ENCODE measurements around the gene CFTR. TPM values are rescaled to one million over a fixed set of nuclear protein-coding genes. Genes with fewer than 3 reads are reported as not detected.

CFTR gene
- total RNA-seq, 2 experiments from 2014 or later: not detected

DNA sequence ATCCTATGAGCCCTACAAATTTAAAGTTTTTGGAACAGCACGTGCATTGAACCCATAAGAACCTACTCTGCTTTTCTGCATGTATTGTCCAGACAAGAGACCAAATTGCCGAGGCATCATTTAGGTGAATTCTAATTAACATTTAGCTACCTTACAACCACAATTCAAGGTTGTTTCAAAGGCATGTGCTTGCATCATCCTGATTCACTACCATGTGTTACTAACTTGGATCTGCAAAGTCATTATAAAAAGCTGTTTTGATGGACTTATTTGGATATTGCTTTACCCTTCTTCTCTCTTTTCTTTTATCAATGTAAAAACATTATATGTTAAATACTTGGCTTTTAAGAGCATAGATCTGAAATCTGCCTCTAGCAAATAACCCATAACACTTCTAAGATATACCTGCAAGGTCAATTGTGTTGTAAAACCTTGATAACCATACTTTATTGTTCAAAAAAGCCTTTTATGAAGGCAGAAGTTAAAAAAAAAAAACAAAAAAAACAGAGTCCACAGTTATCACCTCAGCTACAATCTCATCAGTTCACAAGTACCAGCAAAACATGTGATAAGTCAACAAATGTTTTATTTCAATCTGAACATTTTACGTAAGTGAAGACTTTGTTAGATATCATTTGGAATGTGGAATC lies 51.9 kb downstream of the CFTR start:
- no peak overlapping the region for H3K4me3 Mint-ChIP-seq
- POLR2A ChIA-PET: no interaction called here
- no peaks in the 10 kb centered on the region for H3K36me3 Mint-ChIP-seq
- H3K9me3 Mint-ChIP-seq: peaks cover 2% of the 10 kb centered on the region
- no peak for DNase-seq
- no peak for ATAC-seq (ENCODE audit: low read depth)
- H3K27me3 Mint-ChIP-seq: no peaks in the 10 kb centered on the region
- no peak overlapping the region for H3K27ac Mint-ChIP-seq
- no peaks in the 10 kb centered on the region for H3K4me1 Mint-ChIP-seq

DNA sequence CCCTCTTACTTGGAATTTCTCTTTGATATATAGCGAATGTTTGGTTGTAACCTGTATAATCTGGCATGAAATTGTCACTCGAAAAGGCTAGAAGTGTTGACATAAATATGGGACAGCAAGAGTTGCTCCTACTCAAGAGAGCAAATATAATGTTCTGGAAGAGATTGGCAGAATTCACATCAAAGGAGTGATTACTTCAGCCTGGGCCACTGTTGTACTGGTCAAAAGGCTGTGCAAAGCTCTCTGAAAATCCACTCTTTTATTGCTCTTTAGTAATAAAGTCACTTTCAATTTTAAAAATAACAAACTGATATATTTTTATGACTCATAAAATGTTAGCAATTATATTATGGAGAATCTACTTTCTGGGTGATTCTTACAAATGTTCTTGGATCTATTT lies 58.2 kb downstream of the CFTR start:
- Mint-ChIP-seq H3K9me3 (no peaks in the 10 kb centered on the region), H3K4me3 (no peak overlapping the region), H3K27ac (no peak overlapping the region), H3K4me1 (no peaks in the 10 kb centered on the region), H3K27me3 (no peaks in the 10 kb centered on the region), H3K36me3 (no peaks in the 10 kb centered on the region)
- DNase-seq: no peak
- POLR2A ChIA-PET: no interaction called here
- ATAC-seq (ENCODE audit: low read depth): no peak

DNA sequence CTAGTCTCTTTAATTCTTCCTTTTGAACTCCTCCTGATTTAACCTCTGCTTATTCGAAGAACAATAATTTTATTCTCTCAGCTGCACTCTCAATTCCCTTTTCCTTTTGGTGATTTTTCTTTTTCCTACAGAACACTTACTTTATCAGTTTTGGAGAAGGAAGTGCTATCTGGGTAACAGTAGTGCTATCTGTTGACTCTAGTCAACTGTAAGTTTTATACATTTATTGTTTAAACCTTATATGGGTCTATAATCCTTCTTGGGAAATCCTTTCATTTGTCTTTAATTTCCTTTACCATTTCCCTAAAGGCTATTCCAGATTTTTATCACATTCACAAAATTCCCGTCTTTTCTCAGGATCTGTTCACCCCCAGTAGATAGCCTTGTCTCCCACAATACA lies 64.2 kb downstream of the CFTR start:
- no peak for ATAC-seq (ENCODE audit: low read depth)
- POLR2A ChIA-PET: no interaction called here

DNA sequence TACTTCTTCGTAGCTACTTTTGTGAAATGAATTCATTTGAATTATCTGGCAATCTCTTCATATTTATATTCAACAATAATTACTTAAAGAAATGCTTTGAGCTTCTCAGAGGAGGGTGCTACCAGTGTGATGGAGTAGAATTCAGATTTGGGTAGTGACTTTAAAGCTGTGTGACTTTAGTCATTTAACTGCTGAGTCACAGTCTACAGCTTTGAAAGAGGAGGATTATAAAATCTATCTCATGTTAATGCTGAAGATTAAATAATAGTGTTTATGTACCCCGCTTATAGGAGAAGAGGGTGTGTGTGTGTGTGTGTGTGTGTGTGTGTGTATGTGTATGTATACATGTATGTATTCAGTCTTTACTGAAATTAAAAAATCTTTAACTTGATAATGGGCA lies 68.2 kb downstream of the CFTR start:
- Mint-ChIP-seq H3K9me3 (no peaks in the 10 kb centered on the region), H3K4me3 (no peak overlapping the region), H3K36me3 (no peaks in the 10 kb centered on the region), H3K27ac (no peak overlapping the region), H3K4me1 (no peaks in the 10 kb centered on the region), H3K27me3 (no peaks in the 10 kb centered on the region)
- no peak for ATAC-seq (ENCODE audit: low read depth)
- DNase-seq: no peak
- POLR2A ChIA-PET: no interaction called here

More for the DNA sequence above, 64.2 kb downstream of the CFTR start:
- Mint-ChIP-seq H3K27ac (no peak overlapping the region), H3K27me3 (no peaks in the 10 kb centered on the region), H3K4me3 (no peak overlapping the region), H3K9me3 (no peaks in the 10 kb centered on the region), H3K4me1 (no peaks in the 10 kb centered on the region), H3K36me3 (no peaks in the 10 kb centered on the region)
- DNase-seq: no peak

DNA sequence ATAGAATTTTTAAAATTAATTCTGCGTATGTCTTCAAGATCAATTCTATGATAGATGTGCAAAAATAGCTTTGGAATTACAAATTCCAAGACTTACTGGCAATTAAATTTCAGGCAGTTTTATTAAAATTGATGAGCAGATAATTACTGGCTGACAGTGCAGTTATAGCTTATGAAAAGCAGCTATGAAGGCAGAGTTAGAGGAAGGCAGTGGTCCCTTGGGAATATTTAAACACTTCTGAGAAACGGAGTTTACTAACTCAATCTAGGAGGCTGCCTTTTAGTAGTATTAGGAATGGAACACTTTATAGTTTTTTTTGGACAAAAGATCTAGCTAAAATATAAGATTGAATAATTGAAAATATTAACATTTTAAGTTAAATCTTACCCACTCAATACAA lies 70.8 kb downstream of the CFTR start:
- Mint-ChIP-seq H3K27me3 (no peaks in the 10 kb centered on the region), H3K4me1 (no peaks in the 10 kb centered on the region), H3K36me3 (no peaks in the 10 kb centered on the region), H3K4me3 (no peak overlapping the region), H3K9me3 (no peaks in the 10 kb centered on the region), H3K27ac (no peak overlapping the region)
- DNase-seq: no peak
- no peak for ATAC-seq (ENCODE audit: low read depth)
- POLR2A ChIA-PET: no interaction called here

DNA sequence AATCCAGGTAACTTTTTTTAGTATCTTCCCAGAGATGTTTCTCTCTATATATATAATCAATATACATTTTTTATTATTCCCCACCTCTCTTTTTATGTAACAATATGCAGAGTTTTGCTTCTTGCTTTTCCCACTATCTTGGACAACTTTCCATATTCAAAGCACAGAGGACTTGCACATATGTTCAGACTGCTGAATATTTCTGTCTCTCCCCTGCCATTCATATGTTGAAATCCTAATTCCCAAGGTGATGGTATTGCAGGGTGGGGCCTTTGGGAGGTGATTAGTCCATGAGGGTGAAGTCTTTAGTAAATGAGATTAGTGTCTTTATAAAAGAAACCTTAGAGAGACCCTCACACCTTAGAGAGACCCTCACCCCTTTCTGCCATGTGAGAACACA lies 72.8 kb downstream of the CFTR start:
- no peak overlapping the region for H3K27ac Mint-ChIP-seq
- H3K4me3 Mint-ChIP-seq: no peak overlapping the region
- DNase-seq (no peak), ATAC-seq (ENCODE audit: low read depth) (no peak)
- H3K36me3 Mint-ChIP-seq: no peaks in the 10 kb centered on the region
- POLR2A ChIA-PET: no interaction called here
- no peaks in the 10 kb centered on the region for H3K9me3 Mint-ChIP-seq
- H3K27me3 Mint-ChIP-seq: no peaks in the 10 kb centered on the region
- H3K4me1 Mint-ChIP-seq: no peaks in the 10 kb centered on the region

DNA sequence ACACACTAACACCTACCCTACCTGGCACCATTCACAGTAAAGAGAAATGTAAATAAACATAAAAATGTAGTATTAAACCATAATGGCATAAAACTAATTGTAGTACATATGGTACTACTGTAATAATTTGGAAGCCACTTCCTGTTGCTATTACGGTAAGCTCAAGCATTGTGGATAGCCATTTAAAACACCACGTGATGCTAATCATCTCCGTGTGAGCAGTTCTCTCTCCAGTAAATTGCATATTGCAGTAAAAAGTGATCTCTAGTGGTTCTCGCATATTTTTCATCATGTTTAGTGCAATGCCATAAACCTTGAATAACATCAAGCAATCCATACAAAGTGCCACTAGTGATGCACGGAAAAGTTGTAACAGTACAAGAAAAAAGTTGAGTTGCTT lies 75.4 kb downstream of the CFTR start:
- ATAC-seq (ENCODE audit: low read depth) (no peak), DNase-seq (no peak)
- no peaks in the 10 kb centered on the region for H3K36me3 Mint-ChIP-seq
- POLR2A ChIA-PET: no interaction called here
- no peak overlapping the region for H3K27ac Mint-ChIP-seq
- H3K4me3 Mint-ChIP-seq: no peak overlapping the region
- no peaks in the 10 kb centered on the region for H3K9me3 Mint-ChIP-seq
- no peaks in the 10 kb centered on the region for H3K4me1 Mint-ChIP-seq
- no peaks in the 10 kb centered on the region for H3K27me3 Mint-ChIP-seq

DNA sequence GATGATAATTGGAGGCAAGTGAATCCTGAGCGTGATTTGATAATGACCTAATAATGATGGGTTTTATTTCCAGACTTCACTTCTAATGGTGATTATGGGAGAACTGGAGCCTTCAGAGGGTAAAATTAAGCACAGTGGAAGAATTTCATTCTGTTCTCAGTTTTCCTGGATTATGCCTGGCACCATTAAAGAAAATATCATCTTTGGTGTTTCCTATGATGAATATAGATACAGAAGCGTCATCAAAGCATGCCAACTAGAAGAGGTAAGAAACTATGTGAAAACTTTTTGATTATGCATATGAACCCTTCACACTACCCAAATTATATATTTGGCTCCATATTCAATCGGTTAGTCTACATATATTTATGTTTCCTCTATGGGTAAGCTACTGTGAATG lies 79.6 kb downstream of the CFTR start:
- Mint-ChIP-seq H3K4me1 (no peaks in the 10 kb centered on the region), H3K27ac (no peak overlapping the region), H3K36me3 (no peaks in the 10 kb centered on the region), H3K4me3 (no peak overlapping the region), H3K27me3 (no peaks in the 10 kb centered on the region), H3K9me3 (no peaks in the 10 kb centered on the region)
- no peak for ATAC-seq (ENCODE audit: low read depth)
- DNase-seq: no peak
- POLR2A ChIA-PET: no interaction called here

DNA sequence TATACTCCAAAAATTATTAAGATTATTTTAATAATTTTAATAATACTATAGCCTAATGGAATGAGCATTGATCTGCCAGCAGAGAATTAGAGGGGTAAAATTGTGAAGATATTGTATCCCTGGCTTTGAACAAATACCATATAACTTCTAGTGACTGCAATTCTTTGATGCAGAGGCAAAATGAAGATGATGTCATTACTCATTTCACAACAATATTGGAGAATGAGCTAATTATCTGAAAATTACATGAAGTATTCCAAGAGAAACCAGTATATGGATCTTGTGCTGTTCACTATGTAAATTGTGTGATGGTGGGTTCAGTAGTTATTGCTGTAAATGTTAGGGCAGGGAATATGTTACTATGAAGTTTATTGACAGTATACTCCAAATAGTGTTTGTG lies 80.2 kb downstream of the CFTR start:
- POLR2A ChIA-PET: no interaction called here
- ATAC-seq (ENCODE audit: low read depth) (no peak), DNase-seq (no peak)
- no peaks in the 10 kb centered on the region for H3K4me1 Mint-ChIP-seq
- H3K27ac Mint-ChIP-seq: no peak overlapping the region
- H3K4me3 Mint-ChIP-seq: no peak overlapping the region
- H3K36me3 Mint-ChIP-seq: no peaks in the 10 kb centered on the region
- H3K9me3 Mint-ChIP-seq: no peaks in the 10 kb centered on the region
- no peaks in the 10 kb centered on the region for H3K27me3 Mint-ChIP-seq

DNA sequence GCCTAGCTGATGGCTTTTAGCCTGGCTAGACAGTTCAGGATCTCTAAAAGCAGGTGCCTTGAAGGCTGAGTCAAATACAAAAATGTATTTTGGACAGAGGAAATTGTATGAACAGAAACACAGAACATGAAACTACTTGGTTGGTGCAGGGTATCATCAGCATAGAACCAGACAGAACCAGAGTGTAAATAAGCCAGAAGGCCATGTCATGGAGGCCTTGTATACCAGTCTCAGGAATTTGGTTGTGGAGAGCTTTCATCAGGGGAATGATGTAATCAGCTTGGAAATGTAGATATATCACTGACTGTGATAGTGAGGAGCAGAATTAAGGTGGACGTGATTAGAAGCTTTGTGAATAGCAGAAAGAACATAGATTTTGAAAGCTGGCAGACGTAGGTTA lies 82.9 kb downstream of the CFTR start:
- H3K27me3 Mint-ChIP-seq: no peaks in the 10 kb centered on the region
- ATAC-seq (ENCODE audit: low read depth) (no peak), DNase-seq (no peak)
- H3K27ac Mint-ChIP-seq: no peak overlapping the region
- no peaks in the 10 kb centered on the region for H3K9me3 Mint-ChIP-seq
- no peak overlapping the region for H3K4me3 Mint-ChIP-seq
- H3K4me1 Mint-ChIP-seq: no peaks in the 10 kb centered on the region
- POLR2A ChIA-PET: no interaction called here
- no peaks in the 10 kb centered on the region for H3K36me3 Mint-ChIP-seq

DNA sequence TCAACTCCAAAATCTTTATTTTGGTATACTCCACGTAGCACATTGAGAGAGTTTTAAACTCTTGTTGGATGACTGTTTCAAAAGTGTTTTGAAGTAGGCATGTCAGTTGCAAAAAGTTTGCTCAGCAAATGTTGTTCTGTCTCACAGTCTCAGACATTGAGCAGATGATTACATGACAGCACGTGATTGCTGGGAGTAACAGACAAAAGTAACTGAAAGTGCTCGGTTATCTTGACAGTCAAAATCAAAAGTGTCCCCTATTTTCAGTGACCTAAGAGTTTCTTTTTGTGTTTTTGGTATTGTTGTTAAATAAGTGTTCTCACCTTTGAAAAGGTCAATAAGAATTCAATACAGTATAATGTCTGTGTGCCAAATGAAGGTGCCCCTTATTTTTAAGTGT lies 84.3 kb downstream of the CFTR start:
- Mint-ChIP-seq H3K9me3 (no peaks in the 10 kb centered on the region), H3K4me3 (no peak overlapping the region), H3K36me3 (no peaks in the 10 kb centered on the region), H3K4me1 (no peaks in the 10 kb centered on the region), H3K27me3 (no peaks in the 10 kb centered on the region), H3K27ac (no peak overlapping the region)
- no peak for ATAC-seq (ENCODE audit: low read depth)
- POLR2A ChIA-PET: no interaction called here
- no peak for DNase-seq

DNA sequence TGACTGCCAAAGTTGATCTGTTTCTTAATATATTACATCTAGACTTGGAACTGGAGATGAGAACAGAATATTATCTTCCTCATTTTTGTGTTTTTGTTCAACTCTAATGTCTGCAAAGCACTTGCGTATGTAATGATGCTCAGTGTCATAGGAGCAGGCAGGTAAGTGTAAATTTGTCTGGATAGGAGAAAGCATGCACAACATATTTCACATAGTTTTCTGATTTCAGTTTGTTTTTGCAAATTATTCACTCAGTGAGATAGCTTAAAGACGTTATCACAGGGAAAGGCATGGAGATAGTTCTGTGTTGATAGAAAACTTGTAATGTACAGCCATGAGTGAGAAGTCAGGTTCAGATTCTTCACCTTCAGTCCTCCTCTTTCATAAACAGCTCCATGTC lies 84.8 kb downstream of the CFTR start:
- no peak for DNase-seq
- H3K4me1 Mint-ChIP-seq: no peaks in the 10 kb centered on the region
- no peak overlapping the region for H3K27ac Mint-ChIP-seq
- POLR2A ChIA-PET: no interaction called here
- no peak overlapping the region for H3K4me3 Mint-ChIP-seq
- no peaks in the 10 kb centered on the region for H3K36me3 Mint-ChIP-seq
- no peaks in the 10 kb centered on the region for H3K9me3 Mint-ChIP-seq
- no peak for ATAC-seq (ENCODE audit: low read depth)
- H3K27me3 Mint-ChIP-seq: no peaks in the 10 kb centered on the region

DNA sequence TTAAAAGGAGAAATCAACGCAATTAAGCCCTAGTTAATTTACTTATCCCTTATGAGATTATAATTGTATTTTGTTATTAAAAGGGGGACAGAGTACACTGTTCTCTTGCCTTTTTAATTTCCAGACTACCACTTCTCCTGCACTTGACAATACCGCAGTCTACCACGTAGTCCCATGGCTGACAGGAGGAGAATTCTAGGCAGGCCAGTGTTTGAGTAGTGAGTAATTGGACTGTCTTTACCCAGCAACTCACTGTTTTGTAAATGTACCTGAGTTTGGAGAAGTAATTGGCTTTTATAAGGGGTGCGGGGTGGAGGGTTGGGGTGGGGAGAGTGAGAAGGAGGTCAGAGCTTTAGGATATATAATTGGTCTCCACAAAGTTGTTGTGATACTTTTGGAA lies 85.4 kb downstream of the CFTR start:
- H3K4me1 Mint-ChIP-seq: no peaks in the 10 kb centered on the region
- POLR2A ChIA-PET: no interaction called here
- H3K4me3 Mint-ChIP-seq: no peak overlapping the region
- H3K9me3 Mint-ChIP-seq: no peaks in the 10 kb centered on the region
- ATAC-seq (ENCODE audit: low read depth) (no peak), DNase-seq (no peak)
- H3K27ac Mint-ChIP-seq: no peak overlapping the region
- H3K36me3 Mint-ChIP-seq: no peaks in the 10 kb centered on the region
- no peaks in the 10 kb centered on the region for H3K27me3 Mint-ChIP-seq

DNA sequence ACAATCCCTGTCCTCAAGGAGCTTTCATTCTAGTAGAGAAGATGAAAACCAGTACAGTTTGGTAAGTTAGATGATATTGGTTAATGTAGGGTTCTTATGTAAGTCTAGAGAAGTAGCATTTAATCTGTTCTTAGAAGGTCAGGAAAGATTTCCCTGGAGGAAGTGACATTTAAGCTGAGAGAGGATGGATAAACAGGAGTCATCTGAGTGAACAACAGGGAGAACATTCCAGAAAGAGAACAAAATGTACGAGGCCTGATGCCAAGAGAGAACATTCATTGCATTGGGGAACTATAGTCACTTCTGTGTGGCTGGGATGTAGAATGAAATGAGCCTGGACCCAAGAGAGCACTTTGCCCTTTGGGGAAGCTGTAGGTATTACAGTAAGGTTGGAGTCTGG lies 88.0 kb downstream of the CFTR start:
- Mint-ChIP-seq H3K27me3 (no peaks in the 10 kb centered on the region), H3K36me3 (no peaks in the 10 kb centered on the region), H3K4me1 (no peaks in the 10 kb centered on the region), H3K9me3 (no peaks in the 10 kb centered on the region), H3K4me3 (no peak overlapping the region), H3K27ac (no peak overlapping the region)
- POLR2A ChIA-PET: no interaction called here
- ATAC-seq (ENCODE audit: low read depth) (no peak), DNase-seq (no peak)
